ENCODE results near the gene SLIT1.

SLIT1 gene

GRCh38 chr10:96973809-96974747, 211.7 kb downstream of the SLIT1 start:
- DNase-seq (ENCODE audit: low read depth in 2 of 2), result no peak

DNA sequence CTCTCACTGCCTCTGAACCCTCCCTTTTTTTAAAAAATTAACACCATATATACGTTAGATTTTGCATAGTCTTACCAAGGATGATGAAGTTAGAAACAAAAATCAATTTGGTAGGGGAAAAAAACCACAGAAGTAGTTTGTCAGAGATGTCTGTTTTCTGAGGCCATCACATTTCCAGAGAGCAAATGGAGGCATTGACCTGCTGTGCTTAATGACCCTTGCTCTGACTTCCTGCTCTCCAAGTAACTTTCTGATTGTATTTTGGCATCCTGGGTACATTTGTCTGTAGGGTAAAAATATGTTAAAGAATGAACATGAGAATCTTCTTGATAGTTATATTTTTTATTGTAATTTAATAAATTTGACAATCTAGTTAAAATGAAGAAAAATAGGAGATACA, 213.5 kb downstream of the SLIT1 start:
- DNase-seq (ENCODE audit: low read depth in 2 of 2), result no peak

DNA sequence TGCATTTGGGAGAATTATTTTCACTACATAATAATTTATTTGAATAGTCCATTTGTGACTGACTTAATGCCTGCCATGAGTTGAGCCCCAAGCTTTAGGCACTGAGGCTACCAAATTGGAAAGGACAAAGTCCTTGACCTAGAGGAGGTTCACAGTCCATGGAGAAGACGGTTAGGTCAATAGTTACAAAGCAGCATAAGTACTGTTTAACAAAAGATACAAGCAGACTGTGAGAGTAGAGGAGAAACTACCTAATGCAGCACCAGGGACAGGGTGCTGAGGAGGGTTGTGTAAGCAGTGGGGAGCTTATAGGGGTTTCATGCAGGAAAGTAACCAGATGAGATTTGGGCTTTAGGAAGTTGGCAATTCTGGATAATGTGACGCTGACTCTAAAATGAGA, 214.4 kb downstream of the SLIT1 start:
- no peak for DNase-seq (ENCODE audit: low read depth in 2 of 2)

- DNase-seq (ENCODE audit: low read depth in 2 of 2), result no peak
These were observed 216.9 kb downstream of the SLIT1 start for GRCh38 chr10:96968682-96969423.

GRCh38 chr10:96967847-96968246, 217.9 kb downstream of the SLIT1 start:
- no peak for DNase-seq (ENCODE audit: low read depth in 2 of 2)

DNA sequence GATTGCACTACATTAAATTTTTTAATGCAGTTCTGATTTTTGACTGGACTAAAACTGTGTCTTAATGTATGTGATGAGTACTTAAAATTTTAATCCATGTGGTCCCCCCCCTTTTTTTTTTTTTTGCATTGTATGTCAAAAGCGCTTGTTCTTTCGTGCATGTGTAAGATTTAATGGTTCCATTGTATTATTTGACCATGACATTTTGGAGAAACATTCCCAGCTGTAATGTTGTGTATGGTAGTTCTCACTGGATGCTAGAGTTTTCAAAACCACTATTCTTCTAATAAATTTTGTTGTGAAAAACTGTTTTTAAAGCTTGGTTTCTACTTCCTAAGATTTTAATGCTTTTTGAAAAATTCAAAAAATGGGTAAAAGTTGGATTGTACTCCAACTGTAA, 221.6 kb downstream of the SLIT1 start:
- DNase-seq (ENCODE audit: low read depth in 2 of 2), result no peak

GRCh38 chr10:96960872-96961271, 224.9 kb downstream of the SLIT1 start:
- DNase-seq (ENCODE audit: low read depth in 2 of 2), result no peak

DNA sequence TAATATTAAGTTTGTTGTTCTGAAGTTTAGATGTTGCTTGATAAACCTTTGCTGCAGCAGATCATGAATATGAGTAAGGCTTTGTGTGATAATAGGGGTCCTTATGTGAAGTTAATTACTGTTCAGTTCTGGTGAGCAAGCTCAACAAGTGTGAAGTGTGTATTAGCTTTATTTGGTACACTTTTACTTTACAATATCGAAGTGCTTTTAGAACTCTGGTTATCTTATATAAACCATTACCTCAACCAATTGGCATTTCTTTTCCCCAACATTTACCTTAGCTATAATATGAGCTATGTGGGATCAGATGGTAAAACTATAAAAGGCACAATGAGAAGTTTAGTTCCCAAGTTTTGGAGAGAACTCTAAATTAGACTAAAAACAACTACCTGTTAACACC, 226.0 kb downstream of the SLIT1 start:
- DNase-seq (ENCODE audit: low read depth in 2 of 2), result no peak

DNA sequence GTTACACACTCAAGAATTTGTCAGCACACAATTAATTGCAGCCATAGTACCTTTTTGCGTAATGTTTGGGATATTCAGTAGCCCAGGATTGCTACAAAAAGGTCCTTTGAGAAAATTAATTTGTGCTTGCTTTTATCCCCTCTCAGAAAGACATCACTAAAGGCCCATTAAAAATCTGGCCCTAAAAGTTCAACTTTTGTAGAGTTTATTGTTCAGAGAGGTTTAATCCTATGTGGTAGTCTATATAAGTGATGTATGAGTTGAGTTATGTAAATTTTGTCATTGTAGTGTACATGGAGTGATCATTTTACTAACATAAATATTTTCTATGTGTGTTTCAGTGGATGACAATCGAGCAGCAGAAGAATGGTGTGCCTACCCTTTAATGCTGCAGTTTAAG, 227.7 kb downstream of the SLIT1 start:
- DNase-seq (ENCODE audit: low read depth in 2 of 2), result no peak

- DNase-seq (ENCODE audit: low read depth in 2 of 2), result no peak
These were observed 230.0 kb downstream of the SLIT1 start for GRCh38 chr10:96955794-96956193.

DNA sequence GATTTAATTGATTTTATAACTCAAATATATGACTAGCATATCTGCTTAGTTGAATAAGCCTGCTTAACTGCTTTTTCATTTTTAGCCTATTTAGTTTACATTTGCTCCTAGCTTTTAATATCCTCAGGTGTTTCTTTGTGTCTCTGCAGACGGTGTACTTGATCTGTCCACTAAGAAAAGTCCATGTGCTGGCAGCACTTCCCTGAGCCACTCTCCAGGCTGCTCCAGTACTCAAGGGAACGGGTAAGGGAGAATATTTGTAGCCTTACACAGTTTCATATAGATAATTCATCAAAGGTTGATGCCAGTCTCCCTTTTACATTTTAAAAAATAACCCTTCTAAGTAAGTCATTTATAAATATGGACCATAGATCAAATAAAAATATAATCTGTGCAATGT, 233.8 kb downstream of the SLIT1 start:
- DNase-seq (ENCODE audit: low read depth in 2 of 2), result no peak

GRCh38 chr10:96949039-96949683, 236.6 kb downstream of the SLIT1 start:
- no peak for DNase-seq (ENCODE audit: low read depth in 2 of 2)
